ENCODE results near the gene DMXL2. TPM values are rescaled to one million over a fixed set of nuclear protein-coding genes. Genes with fewer than 3 reads are reported as not detected.

DMXL2 gene
- total and polyA plus RNA-seq, 9 of the 15 experiments (the other 6 are each of a cell fraction or from before 2014, with no cell fraction given) = 9.3 to 57.7 (median 30.7) TPM

DNA sequence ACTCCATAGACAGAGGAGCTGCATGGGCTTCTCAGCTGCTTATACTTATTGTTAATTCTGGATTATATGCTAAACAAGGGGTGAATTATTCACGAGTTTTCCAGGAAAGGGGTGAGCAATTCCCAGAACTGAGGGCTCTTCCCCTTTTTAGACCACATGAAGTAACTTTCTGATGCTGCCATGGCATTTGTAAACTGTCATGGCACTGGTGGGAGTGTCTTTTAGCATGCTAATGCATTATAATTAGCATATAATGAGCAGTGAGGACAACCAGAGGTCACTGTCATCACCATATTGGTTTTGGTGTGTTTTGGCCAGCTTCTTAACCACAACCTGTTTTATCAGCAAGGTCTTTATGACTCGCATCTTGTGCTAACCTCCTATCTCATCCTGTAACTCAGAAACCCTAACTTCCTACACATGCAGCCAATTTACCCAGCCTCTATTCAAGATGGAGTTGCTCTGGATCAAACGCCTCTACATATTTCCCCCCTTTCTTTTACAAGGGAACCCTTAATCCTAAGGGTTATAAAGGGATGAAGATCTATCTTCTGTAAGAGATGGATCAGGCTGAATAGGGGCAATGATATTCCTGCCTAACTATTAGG, 12.1 kb upstream of the DMXL2 start (continued):
- TF ChIP-seq POU5F1 (IDR thresholded peaks at IDR 0.05; ENCODE audit: borderline replicate concordance, low read depth, low read length, partially characterized antibody) (no peak), EHMT2 (IDR thresholded peaks at IDR 0.05) (peak; percentile 65), CHD2 (IDR thresholded peaks at IDR 0.05; ENCODE audit: low read depth, low read length) (no peak), HDAC8 (tag; IDR thresholded peaks at IDR 0.05) (peak; percentile 94), ZNF3 (CRISPR knock-in tag; IDR thresholded peaks at IDR 0.05) (no peak), BRF1 (IDR thresholded peaks at IDR 0.05; ENCODE audit: borderline replicate concordance, extremely low read depth, insufficient read length) (no peak), RAD51 (IDR thresholded peaks at IDR 0.05; ENCODE audit: borderline replicate concordance, low read depth) (no peak), XRCC4 (IDR thresholded peaks at IDR 0.05; ENCODE audit: extremely low read depth, insufficient read depth, insufficient read length) (no peak), CCAR2 (IDR thresholded peaks at IDR 0.05; ENCODE audit: low read depth, low read length) (no peak), GTF2E2 (tag; IDR thresholded peaks at IDR 0.05) (no peak), NR3C1 (CRISPR knock-in tag; IDR thresholded peaks at IDR 0.05) (no peak), NR2C2 (CRISPR knock-in tag; IDR thresholded peaks at IDR 0.05) (no peak), NR2C2 (tag; IDR thresholded peaks at IDR 0.05) (no peak; the same call in 1 of the 2 replicates), ZC3H4 (CRISPR knock-in tag; IDR thresholded peaks at IDR 0.05; ENCODE audit: borderline replicate concordance) (no peak), CBFA2T2 (conservative IDR thresholded peaks at IDR 0.05) (0 out of 2 replicates have a peak, but pooled peaks have one; percentile 9), ZNF431 (CRISPR knock-in tag; IDR thresholded peaks at IDR 0.05) (no peak), GATAD2A (IDR thresholded peaks at IDR 0.05) (no peak), BCOR (IDR thresholded peaks at IDR 0.05) (no peak), ATF7 (IDR thresholded peaks at IDR 0.05) (peak; percentile 31; the same call in 1 of the 2 replicates), CTBP1 (IDR thresholded peaks at IDR 0.05; ENCODE audit: borderline replicate concordance) (0 out of 2 replicates have a peak, but pooled peaks have one; percentile 56)
- TF ChIP-seq, protein P1, sequence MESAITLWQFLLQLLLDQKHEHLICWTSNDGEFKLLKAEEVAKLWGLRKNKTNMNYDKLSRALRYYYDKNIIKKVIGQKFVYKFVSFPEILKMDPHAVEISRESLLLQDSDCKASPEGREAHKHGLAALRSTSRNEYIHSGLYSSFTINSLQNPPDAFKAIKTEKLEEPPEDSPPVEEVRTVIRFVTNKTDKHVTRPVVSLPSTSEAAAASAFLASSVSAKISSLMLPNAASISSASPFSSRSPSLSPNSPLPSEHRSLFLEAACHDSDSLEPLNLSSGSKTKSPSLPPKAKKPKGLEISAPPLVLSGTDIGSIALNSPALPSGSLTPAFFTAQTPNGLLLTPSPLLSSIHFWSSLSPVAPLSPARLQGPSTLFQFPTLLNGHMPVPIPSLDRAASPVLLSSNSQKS (CRISPR knock-in tag; IDR thresholded peaks at IDR 0.05) = 0 out of 2 replicates have a peak, but pooled peaks have one; percentile 54
- TF ChIP-seq, protein P2, sequence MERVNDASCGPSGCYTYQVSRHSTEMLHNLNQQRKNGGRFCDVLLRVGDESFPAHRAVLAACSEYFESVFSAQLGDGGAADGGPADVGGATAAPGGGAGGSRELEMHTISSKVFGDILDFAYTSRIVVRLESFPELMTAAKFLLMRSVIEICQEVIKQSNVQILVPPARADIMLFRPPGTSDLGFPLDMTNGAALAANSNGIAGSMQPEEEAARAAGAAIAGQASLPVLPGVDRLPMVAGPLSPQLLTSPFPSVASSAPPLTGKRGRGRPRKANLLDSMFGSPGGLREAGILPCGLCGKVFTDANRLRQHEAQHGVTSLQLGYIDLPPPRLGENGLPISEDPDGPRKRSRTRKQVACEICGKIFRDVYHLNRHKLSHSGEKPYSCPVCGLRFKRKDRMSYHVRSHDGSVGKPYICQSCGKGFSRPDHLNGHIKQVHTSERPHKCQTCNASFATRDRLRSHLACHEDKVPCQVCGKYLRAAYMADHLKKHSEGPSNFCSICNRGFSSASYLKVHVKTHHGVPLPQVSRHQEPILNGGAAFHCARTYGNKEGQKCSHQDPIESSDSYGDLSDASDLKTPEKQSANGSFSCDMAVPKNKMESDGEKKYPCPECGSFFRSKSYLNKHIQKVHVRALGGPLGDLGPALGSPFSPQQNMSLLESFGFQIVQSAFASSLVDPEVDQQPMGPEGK (CRISPR knock-in tag; IDR thresholded peaks at IDR 0.05; ENCODE audit: borderline replicate concordance) = no peak
- TF ChIP-seq, protein P3, sequence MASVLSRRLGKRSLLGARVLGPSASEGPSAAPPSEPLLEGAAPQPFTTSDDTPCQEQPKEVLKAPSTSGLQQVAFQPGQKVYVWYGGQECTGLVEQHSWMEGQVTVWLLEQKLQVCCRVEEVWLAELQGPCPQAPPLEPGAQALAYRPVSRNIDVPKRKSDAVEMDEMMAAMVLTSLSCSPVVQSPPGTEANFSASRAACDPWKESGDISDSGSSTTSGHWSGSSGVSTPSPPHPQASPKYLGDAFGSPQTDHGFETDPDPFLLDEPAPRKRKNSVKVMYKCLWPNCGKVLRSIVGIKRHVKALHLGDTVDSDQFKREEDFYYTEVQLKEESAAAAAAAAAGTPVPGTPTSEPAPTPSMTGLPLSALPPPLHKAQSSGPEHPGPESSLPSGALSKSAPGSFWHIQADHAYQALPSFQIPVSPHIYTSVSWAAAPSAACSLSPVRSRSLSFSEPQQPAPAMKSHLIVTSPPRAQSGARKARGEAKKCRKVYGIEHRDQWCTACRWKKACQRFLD (CRISPR knock-in tag; IDR thresholded peaks at IDR 0.05) = peak; percentile 96
- TF ChIP-seq, protein P4, sequence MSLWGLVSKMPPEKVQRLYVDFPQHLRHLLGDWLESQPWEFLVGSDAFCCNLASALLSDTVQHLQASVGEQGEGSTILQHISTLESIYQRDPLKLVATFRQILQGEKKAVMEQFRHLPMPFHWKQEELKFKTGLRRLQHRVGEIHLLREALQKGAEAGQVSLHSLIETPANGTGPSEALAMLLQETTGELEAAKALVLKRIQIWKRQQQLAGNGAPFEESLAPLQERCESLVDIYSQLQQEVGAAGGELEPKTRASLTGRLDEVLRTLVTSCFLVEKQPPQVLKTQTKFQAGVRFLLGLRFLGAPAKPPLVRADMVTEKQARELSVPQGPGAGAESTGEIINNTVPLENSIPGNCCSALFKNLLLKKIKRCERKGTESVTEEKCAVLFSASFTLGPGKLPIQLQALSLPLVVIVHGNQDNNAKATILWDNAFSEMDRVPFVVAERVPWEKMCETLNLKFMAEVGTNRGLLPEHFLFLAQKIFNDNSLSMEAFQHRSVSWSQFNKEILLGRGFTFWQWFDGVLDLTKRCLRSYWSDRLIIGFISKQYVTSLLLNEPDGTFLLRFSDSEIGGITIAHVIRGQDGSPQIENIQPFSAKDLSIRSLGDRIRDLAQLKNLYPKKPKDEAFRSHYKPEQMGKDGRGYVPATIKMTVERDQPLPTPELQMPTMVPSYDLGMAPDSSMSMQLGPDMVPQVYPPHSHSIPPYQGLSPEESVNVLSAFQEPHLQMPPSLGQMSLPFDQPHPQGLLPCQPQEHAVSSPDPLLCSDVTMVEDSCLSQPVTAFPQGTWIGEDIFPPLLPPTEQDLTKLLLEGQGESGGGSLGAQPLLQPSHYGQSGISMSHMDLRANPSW (CRISPR knock-in tag; IDR thresholded peaks at IDR 0.05) = no peak
